IPS-18a (cell line): Measurements from ENCODE around the gene ADK.
"Not testable (repeated sequence)": the region's sequence is repeated elsewhere in the genome, so short reads cannot be mapped to it uniquely, and the experiment has no call there.

Experiments
- H3K27ac ChIP-seq: one replicate; pipeline ENCODE4 v1.5.1; 2013; ENCODE audit warnings: low read length
- H3K27me3 ChIP-seq: one replicate; pipeline ENCODE4 v1.6.1; 2013; ENCODE audit warnings: mild to moderate bottlenecking, low read length; ENCODE audit not compliant: control insufficient read depth, insufficient read depth
- H3K36me3 ChIP-seq: one replicate; pipeline ENCODE4 v1.6.1; 2013; ENCODE audit warnings: low read depth, low read length; ENCODE audit not compliant: control insufficient read depth
- H3K4me1 ChIP-seq: one replicate; pipeline ENCODE4 v1.6.1; 2013; ENCODE audit warnings: low read depth, low read length; ENCODE audit not compliant: control insufficient read depth
- H3K4me3 ChIP-seq: one replicate; pipeline ENCODE4 v1.5.1; 2013; ENCODE audit warnings: low read length
- H3K9ac ChIP-seq: one replicate; pipeline ENCODE4 v1.6.1; 2013; ENCODE audit warnings: mild to moderate bottlenecking, low read length, moderate library complexity
- H3K9me3 ChIP-seq: one replicate; pipeline ENCODE4 v1.6.1; 2013; ENCODE audit warnings: low read depth, low read length; ENCODE audit not compliant: control insufficient read depth

ADK gene

GRCh38 chr10:74146980-74147379, 4.0 kb upstream of the ADK start:
- H3K9me3 ChIP-seq, H3K4me1 ChIP-seq, H3K4me3 ChIP-seq, H3K27ac ChIP-seq, H3K36me3 ChIP-seq, H3K27me3 ChIP-seq, H3K9ac ChIP-seq: not testable (repeated sequence)

- Histone ChIP-seq H3K4me1 (peaks cover 6% of the 10 kb centered on the region), H3K9ac (peak within 1 kb of the TSS; percentile 86), H3K9me3 (no peaks in the 10 kb centered on the region), H3K27me3 (no peaks in the 10 kb centered on the region), H3K27ac (peak within 1 kb of the TSS; percentile 95), H3K36me3 (no peaks in the 10 kb centered on the region), H3K4me3 (peak within 1 kb of the TSS; percentile 86)
Observed at GRCh38 chr10:74150204-74150989, 624 bp upstream of the ADK start, which contains the start of gene AP3M1. Gene AP3M1, minus strand, starts transcription at chr10:74150828. Its CDS starts 12,449 bp downstream, at chr10:74138379.

GRCh38 chr10:74151879-74152722, 1.1 kb downstream of the ADK start:
- no peaks in the 10 kb centered on the region for H3K27me3 ChIP-seq
- peak overlapping the region; percentile 86 for H3K4me3 ChIP-seq
- H3K27ac ChIP-seq, result peak overlapping the region; percentile 86
- H3K36me3 ChIP-seq, result no peaks in the 10 kb centered on the region
- H3K4me1 ChIP-seq, result peaks cover 6% of the 10 kb centered on the region
- H3K9ac ChIP-seq, result peak overlapping the region; percentile 86
- H3K9me3 ChIP-seq, result no peaks in the 10 kb centered on the region

- no peaks in the 10 kb centered on the region for H3K9me3 ChIP-seq
- H3K36me3 ChIP-seq, result no peaks in the 10 kb centered on the region
- H3K4me3 ChIP-seq, result peak overlapping the region; percentile 86
- no peaks in the 10 kb centered on the region for H3K27me3 ChIP-seq
- H3K9ac ChIP-seq, result no peak overlapping the region
- H3K27ac ChIP-seq, result no peak overlapping the region
- peaks cover 6% of the 10 kb centered on the region for H3K4me1 ChIP-seq
Observed at GRCh38 chr10:74153123-74153522, 2.1 kb downstream of the ADK start.

- no peaks in the 10 kb centered on the region for H3K9me3 ChIP-seq
- H3K4me1 ChIP-seq, result peaks cover 6% of the 10 kb centered on the region
- H3K27me3 ChIP-seq, result no peaks in the 10 kb centered on the region
- no peaks in the 10 kb centered on the region for H3K36me3 ChIP-seq
- no peak overlapping the region for H3K9ac ChIP-seq
- no peak overlapping the region for H3K4me3 ChIP-seq
- no peak overlapping the region for H3K27ac ChIP-seq
Observed at GRCh38 chr10:74153676-74154075, 2.7 kb downstream of the ADK start.

GRCh38 chr10:74156919-74157289, 5.9 kb downstream of the ADK start:
- Histone ChIP-seq H3K36me3 (no peaks in the 10 kb centered on the region), H3K4me3 (no peak overlapping the region), H3K27ac (no peak overlapping the region), H3K4me1 (no peaks in the 10 kb centered on the region), H3K9me3 (no peaks in the 10 kb centered on the region), H3K27me3 (no peaks in the 10 kb centered on the region), H3K9ac (no peak overlapping the region)

GRCh38 chr10:74160013-74160412, 9.0 kb downstream of the ADK start:
- Histone ChIP-seq H3K9me3 (no peaks in the 10 kb centered on the region), H3K4me3 (no peak overlapping the region), H3K9ac (no peak overlapping the region), H3K27me3 (no peaks in the 10 kb centered on the region), H3K36me3 (no peaks in the 10 kb centered on the region), H3K4me1 (no peaks in the 10 kb centered on the region), H3K27ac (no peak overlapping the region)

GRCh38 chr10:74163319-74164068, 12.5 kb downstream of the ADK start:
- Histone ChIP-seq H3K9me3 (no peaks in the 10 kb centered on the region), H3K9ac (no peak overlapping the region), H3K4me3 (no peak overlapping the region), H3K27ac (no peak overlapping the region), H3K36me3 (no peaks in the 10 kb centered on the region), H3K4me1 (no peaks in the 10 kb centered on the region), H3K27me3 (no peaks in the 10 kb centered on the region)

GRCh38 chr10:74164716-74165529, 13.9 kb downstream of the ADK start:
- Histone ChIP-seq H3K9ac (no peak overlapping the region), H3K36me3 (no peaks in the 10 kb centered on the region), H3K4me1 (no peaks in the 10 kb centered on the region), H3K9me3 (no peaks in the 10 kb centered on the region), H3K27me3 (no peaks in the 10 kb centered on the region), H3K4me3 (no peak overlapping the region), H3K27ac (no peak overlapping the region)

- H3K9ac ChIP-seq, result no peak overlapping the region
Observed at GRCh38 chr10:74165530-74165901, 14.5 kb downstream of the ADK start.

GRCh38 chr10:74167443-74167842, 16.4 kb downstream of the ADK start:
- H3K36me3 ChIP-seq, result no peaks in the 10 kb centered on the region
- H3K4me3 ChIP-seq, result no peak overlapping the region
- H3K9ac ChIP-seq, result no peak overlapping the region
- no peak overlapping the region for H3K27ac ChIP-seq
- H3K9me3 ChIP-seq, result no peaks in the 10 kb centered on the region
- no peaks in the 10 kb centered on the region for H3K27me3 ChIP-seq
- H3K4me1 ChIP-seq, result no peaks in the 10 kb centered on the region

More at GRCh38 chr10:74165530-74165901, 14.5 kb downstream of the ADK start:
- Histone ChIP-seq H3K36me3 (no peaks in the 10 kb centered on the region), H3K9me3 (no peaks in the 10 kb centered on the region), H3K4me3 (no peak overlapping the region), H3K27ac (no peak overlapping the region), H3K4me1 (no peaks in the 10 kb centered on the region), H3K27me3 (no peaks in the 10 kb centered on the region)
